Measurements from ENCODE around the gene TECTA.
"Not testable (repeated sequence)": the region's sequence is repeated elsewhere in the genome, so short reads cannot be mapped to it uniquely, and the experiment has no call there.

TECTA gene

GRCh38 chr11:121237686-121238658 is 136.9 kb downstream of the TECTA start:
- Histone ChIP-seq H3K36me3 (ENCODE audit: control insufficient read depth, insufficient read depth, low read length) (no peaks in the 10 kb centered on the region), H3K9me3 (ENCODE audit: control insufficient read depth, low read length) (no peaks in the 10 kb centered on the region), H3K4me1 (ENCODE audit: control insufficient read depth, insufficient read depth, low read length, poor library complexity, severe bottlenecking) (no peaks in the 10 kb centered on the region), H3K27me3 (replicated peaks; ENCODE audit: control insufficient read depth, insufficient read depth, low read length, poor library complexity, severe bottlenecking) (no peaks in the 10 kb centered on the region), H3K4me3 (ENCODE audit: insufficient read depth, low read depth, low read length, poor library complexity, severe bottlenecking) (no peak overlapping the region), H3K27ac (ENCODE audit: insufficient read depth, low read length, poor library complexity, severe bottlenecking) (no peak overlapping the region)
- no peak for DNase-seq

DNA sequence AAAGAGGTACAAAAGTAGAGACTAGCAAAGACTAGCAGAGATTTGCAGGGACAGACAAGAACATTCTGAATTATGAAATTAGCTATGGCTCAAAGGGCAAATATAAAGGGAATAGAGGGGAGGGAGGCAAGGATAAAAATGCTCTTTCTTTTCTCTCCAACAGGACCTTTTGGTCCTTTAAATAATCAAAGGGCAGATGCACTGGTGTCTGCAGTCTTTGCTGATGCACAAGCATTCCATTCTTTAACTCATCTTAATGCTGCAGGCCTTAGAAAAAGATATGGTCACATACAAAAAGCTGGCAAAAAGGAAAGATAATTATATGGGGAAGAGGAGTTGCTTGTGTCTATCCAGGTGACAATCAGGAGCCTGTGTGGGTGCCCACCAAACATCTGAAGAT is 137.9 kb downstream of the TECTA start:
- Histone ChIP-seq H3K4me3 (ENCODE audit: insufficient read depth, low read depth, low read length, poor library complexity, severe bottlenecking) (no peak overlapping the region), H3K4me1 (ENCODE audit: control insufficient read depth, insufficient read depth, low read length, poor library complexity, severe bottlenecking) (no peaks in the 10 kb centered on the region), H3K27me3 (replicated peaks; ENCODE audit: control insufficient read depth, insufficient read depth, low read length, poor library complexity, severe bottlenecking) (no peaks in the 10 kb centered on the region), H3K9me3 (ENCODE audit: control insufficient read depth, low read length) (no peaks in the 10 kb centered on the region), H3K27ac (ENCODE audit: insufficient read depth, low read length, poor library complexity, severe bottlenecking) (no peak overlapping the region), H3K36me3 (ENCODE audit: control insufficient read depth, insufficient read depth, low read length) (no peaks in the 10 kb centered on the region)
- no peak for DNase-seq

DNA sequence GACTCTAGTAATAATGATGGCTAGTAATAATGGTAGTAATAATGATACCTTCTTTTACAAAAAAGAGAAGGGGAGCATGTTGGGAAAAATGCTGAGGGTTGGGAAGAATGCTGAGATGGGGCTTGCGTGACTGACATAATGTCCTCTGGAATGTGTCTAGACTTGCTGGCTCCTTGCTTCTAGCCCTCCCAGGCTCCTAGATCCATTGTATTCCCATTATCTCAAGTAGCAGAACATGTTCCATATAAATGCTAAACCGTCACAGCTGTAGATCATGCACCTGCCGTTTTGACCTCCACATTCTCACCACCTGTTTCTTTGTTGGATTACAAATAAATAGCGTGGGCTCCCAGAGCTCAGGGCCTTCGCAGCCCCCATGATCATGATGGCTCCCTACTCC is 139.0 kb downstream of the TECTA start:
- not testable (repeated sequence) for H3K27me3 ChIP-seq (replicated peaks; ENCODE audit: control insufficient read depth, insufficient read depth, low read length, poor library complexity, severe bottlenecking); H3K36me3 ChIP-seq (ENCODE audit: control insufficient read depth, insufficient read depth, low read length); H3K4me3 ChIP-seq (ENCODE audit: insufficient read depth, low read depth, low read length, poor library complexity, severe bottlenecking); DNase-seq; H3K27ac ChIP-seq (ENCODE audit: insufficient read depth, low read length, poor library complexity, severe bottlenecking); H3K4me1 ChIP-seq (ENCODE audit: control insufficient read depth, insufficient read depth, low read length, poor library complexity, severe bottlenecking); H3K9me3 ChIP-seq (ENCODE audit: control insufficient read depth, low read length)

GRCh38 chr11:121240650-121241303 is 139.7 kb downstream of the TECTA start:
- DNase-seq: no peak
- Histone ChIP-seq H3K4me1 (ENCODE audit: control insufficient read depth, insufficient read depth, low read length, poor library complexity, severe bottlenecking) (no peaks in the 10 kb centered on the region), H3K36me3 (ENCODE audit: control insufficient read depth, insufficient read depth, low read length) (no peaks in the 10 kb centered on the region), H3K4me3 (ENCODE audit: insufficient read depth, low read depth, low read length, poor library complexity, severe bottlenecking) (no peak overlapping the region), H3K9me3 (ENCODE audit: control insufficient read depth, low read length) (no peaks in the 10 kb centered on the region), H3K27ac (ENCODE audit: insufficient read depth, low read length, poor library complexity, severe bottlenecking) (no peak overlapping the region), H3K27me3 (replicated peaks; ENCODE audit: control insufficient read depth, insufficient read depth, low read length, poor library complexity, severe bottlenecking) (no peaks in the 10 kb centered on the region)

Data from effector memory CD4-positive, alpha-beta T cell (primary cell).